ENCODE results near the gene SLC6A16.

SLC6A16 gene

GRCh38 chr19:49287141-49287770 lies 37.7 kb downstream of the SLC6A16 start:
- DNase-seq = no peak

DNA sequence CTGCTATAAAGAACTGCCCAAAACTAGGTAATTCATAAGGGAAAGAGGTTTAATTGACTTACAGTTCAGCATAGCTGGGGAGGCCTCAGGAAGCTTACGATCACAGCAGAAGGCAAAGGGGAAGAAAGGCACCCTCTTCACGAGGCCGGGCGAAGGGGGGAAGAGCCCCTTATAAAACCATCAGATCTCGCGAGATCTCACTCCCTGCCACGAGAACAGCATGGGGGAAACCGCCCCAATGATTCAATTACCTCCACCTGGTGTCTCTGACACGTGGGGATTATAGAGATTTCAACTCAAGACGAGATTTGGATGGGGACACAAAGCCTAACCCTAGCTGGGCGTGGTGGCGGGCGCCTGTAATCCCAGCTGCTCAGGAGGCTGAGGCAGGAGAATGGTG lies 42.8 kb downstream of the SLC6A16 start:
- DNase-seq = no peak

GRCh38 chr19:49272204-49272603 lies 52.8 kb downstream of the SLC6A16 start:
- no peak for DNase-seq

DNA sequence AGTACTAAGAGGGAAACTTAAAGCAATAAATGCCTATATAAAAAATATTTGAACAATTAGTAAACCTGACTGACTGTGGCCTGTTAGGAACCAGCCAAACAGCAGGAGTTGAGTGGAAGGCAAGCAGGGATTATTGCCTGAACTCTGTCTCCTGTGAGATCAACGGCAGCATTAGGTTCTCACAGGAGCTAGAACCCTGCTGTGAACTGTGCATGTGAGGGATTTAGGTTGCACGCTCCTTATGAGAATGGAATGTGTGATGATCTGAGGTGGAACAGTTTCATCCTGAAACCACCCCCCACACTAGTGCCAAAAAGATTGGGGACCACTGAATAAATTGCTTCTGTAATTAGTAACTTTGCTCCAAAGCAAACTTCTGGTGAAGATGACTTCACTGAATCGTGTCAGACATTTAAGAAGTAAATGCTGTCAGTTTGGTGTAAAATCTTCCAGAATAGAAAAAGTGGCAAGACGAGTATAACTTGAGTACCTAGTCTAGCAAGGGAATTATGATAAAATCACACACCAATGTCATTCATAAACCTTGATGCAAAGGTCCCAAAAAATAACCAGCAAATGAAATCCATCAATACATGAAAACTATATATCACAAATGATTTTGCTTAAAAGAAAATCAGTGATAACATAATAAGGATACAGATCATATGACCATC lies 53.8 kb downstream of the SLC6A16 start:
- DNase-seq = no peak

DNA sequence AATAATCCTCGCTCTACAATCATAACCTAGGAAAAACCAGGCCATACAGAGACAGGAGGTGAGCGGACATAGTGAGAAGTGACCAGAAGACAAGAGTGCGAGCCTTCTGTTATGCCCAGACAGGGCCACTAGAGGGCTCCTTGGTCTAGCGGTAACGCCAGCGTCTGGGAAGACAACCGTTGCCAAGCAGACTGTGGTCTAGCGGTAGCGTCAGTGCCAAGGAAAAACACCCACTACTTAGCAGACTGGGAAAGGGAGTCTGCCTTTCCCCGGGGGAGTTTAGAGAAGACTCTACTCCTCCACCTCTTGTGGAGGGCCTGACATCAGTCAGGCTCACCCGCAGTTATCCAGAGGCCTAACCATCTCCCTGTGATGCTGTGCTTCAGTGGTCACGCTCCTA lies 58.6 kb downstream of the SLC6A16 start:
- peak in 20 of 58 donors; percentile 1 to 47 (median 22) for DNase-seq

DNA sequence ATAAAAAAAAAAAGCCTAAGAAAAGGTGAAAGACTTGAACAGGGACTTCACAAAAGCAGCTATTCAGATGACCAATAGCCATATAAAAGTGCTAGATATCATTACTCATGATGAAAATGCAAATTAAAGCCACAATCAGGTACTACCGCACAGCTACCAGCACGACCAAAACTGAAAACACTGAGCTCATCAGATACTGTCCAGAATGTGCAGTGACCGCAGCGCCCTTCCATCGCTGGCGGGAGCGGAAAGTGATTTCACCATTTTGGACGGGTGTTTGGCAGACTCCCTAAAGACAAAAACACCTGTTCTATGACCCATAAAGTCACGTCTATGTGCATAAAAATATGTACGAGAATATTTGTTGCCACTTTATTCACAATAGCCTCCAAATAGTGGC lies 60.7 kb downstream of the SLC6A16 start:
- DNase-seq = no peak

- no peak for DNase-seq
These were observed 63.4 kb downstream of the SLC6A16 start for GRCh38 chr19:49261602-49262001.

DNA sequence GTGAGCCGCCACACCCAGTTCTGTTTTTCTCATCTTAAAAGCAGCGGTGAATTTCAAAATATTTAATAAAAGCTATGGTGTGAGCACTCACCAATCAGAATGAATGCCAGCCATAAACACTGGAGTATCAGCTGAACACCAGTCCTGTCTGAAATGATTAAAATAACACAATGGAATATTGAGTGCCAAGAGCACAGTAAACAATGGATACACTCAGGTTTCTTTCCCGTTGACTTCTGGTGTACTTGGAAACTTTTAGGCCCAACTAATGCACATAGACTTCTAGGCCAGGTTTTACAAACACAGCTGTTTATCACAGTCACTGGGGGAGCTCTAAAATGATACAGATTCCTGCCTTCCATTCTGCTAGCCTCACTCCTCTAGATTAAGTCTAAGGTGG lies 68.3 kb downstream of the SLC6A16 start:
- no peak for DNase-seq

GRCh38 chr19:49255674-49256073 lies 69.3 kb downstream of the SLC6A16 start:
- no peak for DNase-seq

- no peak for DNase-seq
These were observed 75.1 kb downstream of the SLC6A16 start for GRCh38 chr19:49249933-49250332.

GRCh38 chr19:49247676-49248075 lies 77.3 kb downstream of the SLC6A16 start:
- no peak for DNase-seq

DNA sequence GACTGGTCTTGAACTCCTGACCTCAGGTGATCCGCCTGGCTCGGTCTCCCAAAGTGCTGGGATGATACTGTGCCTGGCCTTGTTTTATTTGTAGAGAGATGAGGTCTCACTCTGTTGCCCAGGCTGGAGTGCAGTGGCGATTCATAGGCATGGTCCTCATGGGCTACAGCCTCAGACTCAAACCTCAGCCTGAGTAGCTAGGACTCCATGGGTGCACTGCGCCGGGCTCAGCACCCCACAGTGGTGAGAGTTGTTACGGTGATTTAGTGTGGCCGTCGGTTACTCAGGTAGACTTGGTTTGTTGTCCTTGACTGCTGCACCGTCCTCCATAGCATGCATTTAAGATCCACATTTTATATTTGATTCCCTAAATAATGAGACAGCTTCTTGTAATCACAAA lies 80.7 kb downstream of the SLC6A16 start:
- DNase-seq = no peak

DNA sequence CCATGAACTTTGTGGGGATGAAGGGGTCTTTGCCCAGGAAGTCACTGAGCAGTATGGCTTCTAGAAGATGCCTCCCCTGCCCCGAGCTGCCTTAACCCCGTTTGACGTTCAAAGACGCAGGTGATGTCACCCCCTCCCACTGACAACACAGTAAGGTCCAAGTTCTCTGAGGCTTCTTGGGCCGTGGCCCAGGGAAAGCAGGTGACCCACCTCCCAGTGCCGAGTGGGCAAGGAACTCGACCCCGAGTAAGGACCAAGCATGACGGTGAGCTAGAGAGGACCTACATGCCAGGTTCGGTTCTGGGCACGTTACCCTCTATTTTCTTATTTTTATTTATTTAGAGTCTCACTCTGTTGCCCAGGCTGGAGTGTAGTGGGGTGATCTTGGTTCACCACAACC lies 81.3 kb downstream of the SLC6A16 start:
- DNase-seq = no peak

DNA sequence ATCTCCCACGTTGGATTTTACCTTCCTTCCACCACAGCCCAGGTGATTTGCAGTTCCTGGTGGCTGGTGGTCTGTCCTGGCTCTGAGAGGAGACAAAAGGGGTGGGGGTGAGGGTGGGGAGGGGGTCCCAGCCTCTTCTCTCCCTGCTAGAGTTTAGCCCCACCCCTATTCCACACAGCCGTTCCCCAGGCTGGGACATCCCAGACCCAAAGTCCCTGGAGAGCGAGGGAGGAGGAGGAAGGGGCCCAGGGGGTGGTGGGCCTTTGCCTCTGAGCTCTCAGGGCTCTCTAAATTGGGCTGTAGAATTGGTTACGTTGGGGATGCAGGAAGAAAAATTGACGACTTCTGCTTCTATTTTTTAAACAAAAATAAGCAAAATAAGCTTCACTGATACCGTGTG lies 81.9 kb downstream of the SLC6A16 start:
- no peak for DNase-seq

DNA sequence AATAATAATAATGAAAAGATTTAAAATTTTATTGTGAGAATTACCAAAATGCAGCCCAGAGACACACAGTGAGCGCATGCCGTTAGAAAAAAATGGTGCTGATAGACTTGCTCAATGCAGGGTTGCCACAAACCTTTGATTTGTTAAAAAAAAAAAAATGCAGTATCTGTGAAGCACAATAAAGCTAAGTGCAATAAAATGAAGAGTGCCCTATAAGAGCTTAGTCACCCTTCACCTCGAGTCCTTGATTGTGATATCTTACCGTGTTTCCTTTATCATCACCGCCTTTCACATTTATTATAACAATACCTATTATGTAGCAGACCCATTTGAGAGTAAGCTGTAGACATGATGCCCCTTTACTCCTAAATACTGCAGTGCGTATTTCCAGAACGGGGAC lies 83.2 kb downstream of the SLC6A16 start:
- no peak for DNase-seq

All from anterior cingulate cortex (tissue), 58 donors.